DND-41 (cell line): ENCODE results near the gene LRRC3C.

Experiments
- EZH2 ChIP-seq: IDR thresholded peaks from 3 replicates; pipeline ENCODE4 v1.6.1; 2012; ENCODE audit warnings: borderline replicate concordance, low read depth, mild to moderate bottlenecking, moderate library complexity, low read length, inconsistent platforms; ENCODE audit not compliant: severe bottlenecking
- TF ChIP-seq, protein P1 (sequence below): IDR thresholded peaks from 2 replicates; pipeline ENCODE4 v1.5.1; 2012; ENCODE audit warnings: borderline replicate concordance, low read length, moderate library complexity, mild to moderate bottlenecking; ENCODE audit not compliant: poor library complexity, severe bottlenecking; ENCODE audit errors: extremely low read depth

- TF ChIP-seq, protein P1, sequence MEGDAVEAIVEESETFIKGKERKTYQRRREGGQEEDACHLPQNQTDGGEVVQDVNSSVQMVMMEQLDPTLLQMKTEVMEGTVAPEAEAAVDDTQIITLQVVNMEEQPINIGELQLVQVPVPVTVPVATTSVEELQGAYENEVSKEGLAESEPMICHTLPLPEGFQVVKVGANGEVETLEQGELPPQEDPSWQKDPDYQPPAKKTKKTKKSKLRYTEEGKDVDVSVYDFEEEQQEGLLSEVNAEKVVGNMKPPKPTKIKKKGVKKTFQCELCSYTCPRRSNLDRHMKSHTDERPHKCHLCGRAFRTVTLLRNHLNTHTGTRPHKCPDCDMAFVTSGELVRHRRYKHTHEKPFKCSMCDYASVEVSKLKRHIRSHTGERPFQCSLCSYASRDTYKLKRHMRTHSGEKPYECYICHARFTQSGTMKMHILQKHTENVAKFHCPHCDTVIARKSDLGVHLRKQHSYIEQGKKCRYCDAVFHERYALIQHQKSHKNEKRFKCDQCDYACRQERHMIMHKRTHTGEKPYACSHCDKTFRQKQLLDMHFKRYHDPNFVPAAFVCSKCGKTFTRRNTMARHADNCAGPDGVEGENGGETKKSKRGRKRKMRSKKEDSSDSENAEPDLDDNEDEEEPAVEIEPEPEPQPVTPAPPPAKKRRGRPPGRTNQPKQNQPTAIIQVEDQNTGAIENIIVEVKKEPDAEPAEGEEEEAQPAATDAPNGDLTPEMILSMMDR, result no peak
- no peak for TF ChIP-seq EZH2
These were observed 41.8 kb downstream of the LRRC3C start for GRCh38 chr17:39969375-39969774.
